ENCODE results near the gene ELOVL2.

DNA sequence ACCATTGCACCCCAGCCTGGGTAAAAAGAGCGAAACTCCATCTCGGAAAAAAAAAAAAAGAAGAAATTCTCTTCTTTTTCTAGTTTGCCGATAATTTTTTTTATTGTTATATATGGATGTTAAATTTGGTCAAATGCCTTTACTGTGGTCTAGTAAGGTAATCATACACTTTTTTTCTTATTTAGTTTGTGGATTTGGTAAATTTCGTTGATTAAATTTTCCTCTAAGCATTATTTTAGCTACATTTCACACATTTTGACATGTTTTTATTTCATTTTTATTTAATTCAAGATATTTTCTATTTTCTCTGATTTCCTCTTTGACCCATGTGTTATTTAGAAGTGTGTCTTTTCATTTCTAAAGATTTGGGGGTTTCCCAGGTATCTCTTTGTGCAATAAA, 18.0 kb upstream of the ELOVL2 start:
- TF ChIP-seq EP300 (IDR thresholded peaks at IDR 0.05), result no peak
- no peak for TF ChIP-seq POLR2A (IDR thresholded peaks at IDR 0.05)
- TF ChIP-seq, protein P1, sequence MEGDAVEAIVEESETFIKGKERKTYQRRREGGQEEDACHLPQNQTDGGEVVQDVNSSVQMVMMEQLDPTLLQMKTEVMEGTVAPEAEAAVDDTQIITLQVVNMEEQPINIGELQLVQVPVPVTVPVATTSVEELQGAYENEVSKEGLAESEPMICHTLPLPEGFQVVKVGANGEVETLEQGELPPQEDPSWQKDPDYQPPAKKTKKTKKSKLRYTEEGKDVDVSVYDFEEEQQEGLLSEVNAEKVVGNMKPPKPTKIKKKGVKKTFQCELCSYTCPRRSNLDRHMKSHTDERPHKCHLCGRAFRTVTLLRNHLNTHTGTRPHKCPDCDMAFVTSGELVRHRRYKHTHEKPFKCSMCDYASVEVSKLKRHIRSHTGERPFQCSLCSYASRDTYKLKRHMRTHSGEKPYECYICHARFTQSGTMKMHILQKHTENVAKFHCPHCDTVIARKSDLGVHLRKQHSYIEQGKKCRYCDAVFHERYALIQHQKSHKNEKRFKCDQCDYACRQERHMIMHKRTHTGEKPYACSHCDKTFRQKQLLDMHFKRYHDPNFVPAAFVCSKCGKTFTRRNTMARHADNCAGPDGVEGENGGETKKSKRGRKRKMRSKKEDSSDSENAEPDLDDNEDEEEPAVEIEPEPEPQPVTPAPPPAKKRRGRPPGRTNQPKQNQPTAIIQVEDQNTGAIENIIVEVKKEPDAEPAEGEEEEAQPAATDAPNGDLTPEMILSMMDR (IDR thresholded peaks at IDR 0.05), result no peak
